ENCODE data around the gene MINDY3. TPM values are rescaled to one million over a fixed set of nuclear protein-coding genes. Genes with fewer than 3 reads are reported as not detected.

MINDY3 gene
- total RNA-seq, 1 experiment from 2014 or later, result 14.9 TPM

- Histone ChIP-seq H2BK12ac (ENCODE audit: insufficient read length, low read depth, low read length) (no peak overlapping the region), H2BK5ac (ENCODE audit: insufficient read length, low read length) (no peak overlapping the region), H3K23ac (ENCODE audit: insufficient read length, low read depth, low read length) (no peak overlapping the region), H2AK5ac (ENCODE audit: insufficient read length, low read length) (no peak overlapping the region), H3K9me3 (ENCODE audit: control insufficient read depth, low read depth, low read length) (no peaks in the 10 kb centered on the region), H3K23me2 (ENCODE audit: insufficient read length, low read depth, low read length, poor library complexity, severe bottlenecking) (no peaks in the 10 kb centered on the region), H4K5ac (ENCODE audit: insufficient read length, low read depth, low read length) (no peak overlapping the region), H3K4me2 (ENCODE audit: insufficient read depth, insufficient read length, low read length) (no peak overlapping the region), H3K14ac (ENCODE audit: insufficient read depth, low read length) (no peak overlapping the region), H2AFZ (ENCODE audit: low read length) (no peak overlapping the region), H4K20me1 (ENCODE audit: control insufficient read depth, insufficient read depth, insufficient read length) (no peaks in the 10 kb centered on the region), H3K27ac (ENCODE audit: insufficient read length, low read depth, low read length) (no peak overlapping the region), H3K18ac (ENCODE audit: insufficient read length, low read depth, low read length) (no peak overlapping the region), H3K27me3 (ENCODE audit: insufficient read depth, low read length) (no peaks in the 10 kb centered on the region), H3K56ac (ENCODE audit: insufficient read length, low read depth, low read length) (no peak overlapping the region), H3K79me2 (ENCODE audit: insufficient read depth, low read length) (no peaks in the 10 kb centered on the region), H3T11ph (ENCODE audit: low read length) (no peak overlapping the region), H3K4ac (ENCODE audit: low read depth, low read length) (no peak overlapping the region), H3K79me1 (ENCODE audit: insufficient read depth, low read depth, low read length, poor library complexity, severe bottlenecking) (no peaks in the 10 kb centered on the region), H3K9ac (ENCODE audit: extremely low read depth, insufficient read length, low read length) (no peak overlapping the region), H2BK20ac (ENCODE audit: low read depth, low read length, poor library complexity, severe bottlenecking) (no peak overlapping the region), H2BK120ac (ENCODE audit: low read depth, low read length, poor library complexity, severe bottlenecking) (no peak overlapping the region), H4K91ac (ENCODE audit: insufficient read length, low read depth, low read length) (no peak overlapping the region), H4K8ac (replicated peaks; ENCODE audit: insufficient read length, low read depth, low read length) (no peak overlapping the region), H3K4me1 (ENCODE audit: insufficient read depth, low read length) (no peaks in the 10 kb centered on the region), H2BK15ac (ENCODE audit: low read depth, low read length) (no peak overlapping the region)
- DNase-seq, result no peak
- H3K9me3 Mint-ChIP-seq, result no peaks in the 10 kb centered on the region
- WGBS (ENCODE audit: extremely low coverage, insufficient read length, low lambda C conversion rate), result no CpG with 5 or more reads among the region's 1 CpG
- no peak for TF ChIP-seq CTCF (conservative IDR thresholded peaks at IDR 0.05)
- H3K27ac Mint-ChIP-seq, result no peak overlapping the region
- peaks cover 5 to 7% of the 10 kb centered on the region in 2 experiments; a peak in 2 of 4 replicates for H3K4me1 Mint-ChIP-seq
- peaks cover 4% of the 10 kb centered on the region; the same call in 1 of the 2 replicates for H3K27me3 Mint-ChIP-seq (ENCODE audit: low read depth)
- H3K4me3 Mint-ChIP-seq, result no peak overlapping the region
- H3K36me3 Mint-ChIP-seq (ENCODE audit: insufficient read depth in 1 of 3, low read depth in 3 of 3), result no peaks in the 10 kb centered on the region
Measured at GRCh38 chr10:15745751-15746150, 114.6 kb downstream of the MINDY3 start.
